ENCODE measurements around the gene SPOP.

DNA sequence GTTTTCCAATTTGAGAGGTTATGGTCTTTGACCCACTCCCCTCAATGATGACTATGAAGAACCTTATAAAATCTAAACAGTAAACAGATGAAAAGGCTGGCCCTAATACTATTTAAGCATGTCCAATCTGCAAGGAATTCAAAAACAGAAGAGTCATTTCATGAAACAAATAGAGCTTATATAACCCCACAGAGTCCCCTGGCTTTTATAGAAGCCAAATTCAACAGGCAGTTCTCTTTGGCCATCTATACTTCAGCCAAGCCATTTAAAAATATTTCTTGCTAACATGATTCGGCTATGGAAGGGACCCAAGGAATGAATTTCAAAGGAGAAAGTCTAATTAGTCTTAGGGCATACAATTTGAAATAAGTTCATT lies 43.4 kb downstream of the SPOP start:
- TF ChIP-seq, protein P1, sequence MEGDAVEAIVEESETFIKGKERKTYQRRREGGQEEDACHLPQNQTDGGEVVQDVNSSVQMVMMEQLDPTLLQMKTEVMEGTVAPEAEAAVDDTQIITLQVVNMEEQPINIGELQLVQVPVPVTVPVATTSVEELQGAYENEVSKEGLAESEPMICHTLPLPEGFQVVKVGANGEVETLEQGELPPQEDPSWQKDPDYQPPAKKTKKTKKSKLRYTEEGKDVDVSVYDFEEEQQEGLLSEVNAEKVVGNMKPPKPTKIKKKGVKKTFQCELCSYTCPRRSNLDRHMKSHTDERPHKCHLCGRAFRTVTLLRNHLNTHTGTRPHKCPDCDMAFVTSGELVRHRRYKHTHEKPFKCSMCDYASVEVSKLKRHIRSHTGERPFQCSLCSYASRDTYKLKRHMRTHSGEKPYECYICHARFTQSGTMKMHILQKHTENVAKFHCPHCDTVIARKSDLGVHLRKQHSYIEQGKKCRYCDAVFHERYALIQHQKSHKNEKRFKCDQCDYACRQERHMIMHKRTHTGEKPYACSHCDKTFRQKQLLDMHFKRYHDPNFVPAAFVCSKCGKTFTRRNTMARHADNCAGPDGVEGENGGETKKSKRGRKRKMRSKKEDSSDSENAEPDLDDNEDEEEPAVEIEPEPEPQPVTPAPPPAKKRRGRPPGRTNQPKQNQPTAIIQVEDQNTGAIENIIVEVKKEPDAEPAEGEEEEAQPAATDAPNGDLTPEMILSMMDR (tag by site-specific recombination; IDR thresholded peaks at IDR 0.05): no peak
- TF ChIP-seq ZBTB17 (tag by site-specific recombination; IDR thresholded peaks at IDR 0.05) (no peak), ZBTB8A (tag by site-specific recombination; IDR thresholded peaks at IDR 0.05) (no peak), ZNF202 (tag by site-specific recombination; IDR thresholded peaks at IDR 0.05; ENCODE audit: borderline replicate concordance) (no peak), ZNF24 (tag by site-specific recombination; IDR thresholded peaks at IDR 0.05) (no peak), SCRT2 (tag by site-specific recombination; IDR thresholded peaks at IDR 0.05) (no peak), PRDM1 (tag by site-specific recombination; IDR thresholded peaks at IDR 0.05) (no peak), ZSCAN16 (tag by site-specific recombination; IDR thresholded peaks at IDR 0.05) (no peak), KLF10 (tag by site-specific recombination; IDR thresholded peaks at IDR 0.05) (no peak), ZNF510 (tag by site-specific recombination; IDR thresholded peaks at IDR 0.05; ENCODE audit: insufficient replicate concordance) (no peak)
- TF ChIP-seq, protein P2, sequence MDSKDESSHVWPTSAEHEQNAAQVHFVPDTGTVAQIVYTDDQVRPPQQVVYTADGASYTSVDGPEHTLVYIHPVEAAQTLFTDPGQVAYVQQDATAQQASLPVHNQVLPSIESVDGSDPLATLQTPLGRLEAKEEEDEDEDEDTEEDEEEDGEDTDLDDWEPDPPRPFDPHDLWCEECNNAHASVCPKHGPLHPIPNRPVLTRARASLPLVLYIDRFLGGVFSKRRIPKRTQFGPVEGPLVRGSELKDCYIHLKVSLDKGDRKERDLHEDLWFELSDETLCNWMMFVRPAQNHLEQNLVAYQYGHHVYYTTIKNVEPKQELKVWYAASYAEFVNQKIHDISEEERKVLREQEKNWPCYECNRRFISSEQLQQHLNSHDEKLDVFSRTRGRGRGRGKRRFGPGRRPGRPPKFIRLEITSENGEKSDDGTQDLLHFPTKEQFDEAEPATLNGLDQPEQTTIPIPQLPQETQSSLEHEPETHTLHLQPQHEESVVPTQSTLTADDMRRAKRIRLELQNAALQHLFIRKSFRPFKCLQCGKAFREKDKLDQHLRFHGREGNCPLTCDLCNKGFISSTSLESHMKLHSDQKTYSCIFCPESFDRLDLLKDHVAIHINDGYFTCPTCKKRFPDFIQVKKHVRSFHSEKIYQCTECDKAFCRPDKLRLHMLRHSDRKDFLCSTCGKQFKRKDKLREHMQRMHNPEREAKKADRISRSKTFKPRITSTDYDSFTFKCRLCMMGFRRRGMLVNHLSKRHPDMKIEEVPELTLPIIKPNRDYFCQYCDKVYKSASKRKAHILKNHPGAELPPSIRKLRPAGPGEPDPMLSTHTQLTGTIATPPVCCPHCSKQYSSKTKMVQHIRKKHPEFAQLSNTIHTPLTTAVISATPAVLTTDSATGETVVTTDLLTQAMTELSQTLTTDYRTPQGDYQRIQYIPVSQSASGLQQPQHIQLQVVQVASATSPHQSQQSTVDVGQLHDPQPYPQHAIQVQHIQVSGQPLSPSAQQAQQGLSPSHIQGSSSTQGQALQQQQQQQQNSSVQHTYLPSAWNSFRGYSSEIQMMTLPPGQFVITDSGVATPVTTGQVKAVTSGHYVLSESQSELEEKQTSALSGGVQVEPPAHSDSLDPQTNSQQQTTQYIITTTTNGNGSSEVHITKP (tag by site-specific recombination; IDR thresholded peaks at IDR 0.05): no peak
- TF ChIP-seq, protein P3, sequence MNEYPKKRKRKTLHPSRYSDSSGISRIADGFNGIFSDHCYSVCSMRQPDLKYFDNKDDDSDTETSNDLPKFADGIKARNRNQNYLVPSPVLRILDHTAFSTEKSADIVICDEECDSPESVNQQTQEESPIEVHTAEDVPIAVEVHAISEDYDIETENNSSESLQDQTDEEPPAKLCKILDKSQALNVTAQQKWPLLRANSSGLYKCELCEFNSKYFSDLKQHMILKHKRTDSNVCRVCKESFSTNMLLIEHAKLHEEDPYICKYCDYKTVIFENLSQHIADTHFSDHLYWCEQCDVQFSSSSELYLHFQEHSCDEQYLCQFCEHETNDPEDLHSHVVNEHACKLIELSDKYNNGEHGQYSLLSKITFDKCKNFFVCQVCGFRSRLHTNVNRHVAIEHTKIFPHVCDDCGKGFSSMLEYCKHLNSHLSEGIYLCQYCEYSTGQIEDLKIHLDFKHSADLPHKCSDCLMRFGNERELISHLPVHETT (tag by site-specific recombination; IDR thresholded peaks at IDR 0.05): no peak
- TF ChIP-seq, protein P4, sequence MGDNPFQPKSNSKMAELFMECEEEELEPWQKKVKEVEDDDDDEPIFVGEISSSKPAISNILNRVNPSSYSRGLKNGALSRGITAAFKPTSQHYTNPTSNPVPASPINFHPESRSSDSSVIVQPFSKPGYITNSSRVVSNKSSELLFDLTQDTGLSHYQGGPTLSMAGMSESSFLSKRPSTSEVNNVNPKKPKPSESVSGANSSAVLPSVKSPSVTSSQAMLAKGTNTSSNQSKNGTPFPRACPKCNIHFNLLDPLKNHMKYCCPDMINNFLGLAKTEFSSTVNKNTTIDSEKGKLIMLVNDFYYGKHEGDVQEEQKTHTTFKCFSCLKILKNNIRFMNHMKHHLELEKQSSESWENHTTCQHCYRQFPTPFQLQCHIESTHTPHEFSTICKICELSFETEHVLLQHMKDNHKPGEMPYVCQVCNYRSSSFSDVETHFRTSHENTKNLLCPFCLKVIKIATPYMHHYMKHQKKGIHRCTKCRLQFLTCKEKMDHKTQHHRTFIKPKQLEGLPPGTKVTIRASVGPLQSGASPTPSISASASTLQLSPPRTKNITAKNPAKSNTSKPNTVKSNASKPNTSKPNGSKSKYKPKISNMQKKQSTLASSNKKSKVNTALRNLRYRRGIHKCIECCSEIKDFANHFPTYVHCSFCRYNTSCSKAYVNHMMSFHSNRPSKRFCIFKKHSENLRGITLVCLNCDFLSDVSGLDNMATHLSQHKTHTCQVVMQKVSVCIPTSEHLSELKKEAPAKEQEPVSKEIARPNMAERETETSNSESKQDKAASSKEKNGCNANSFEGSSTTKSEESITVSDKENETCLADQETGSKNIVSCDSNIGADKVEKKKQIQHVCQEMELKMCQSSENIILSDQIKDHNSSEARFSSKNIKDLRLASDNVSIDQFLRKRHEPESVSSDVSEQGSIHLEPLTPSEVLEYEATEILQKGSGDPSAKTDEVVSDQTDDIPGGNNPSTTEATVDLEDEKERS (tag by site-specific recombination; IDR thresholded peaks at IDR 0.05): no peak
